Endothelial cell of umbilical vein (primary cell): ENCODE measurements around the gene IL17RB. TPM values are rescaled to one million over a fixed set of nuclear protein-coding genes. Genes with fewer than 3 reads are reported as not detected.

Experiments used
- BruUV-seq: library from RNA; stranded (reverse); fragments of 400-500 nt; replicated peaks from 2 replicates; lab custom pipeline; 2021; lab: Mats Ljungman, UMichigan
- CTCF ChIA-PET: fragments of 300-600, 350-600 bp; sonication (Branson Sonifier 250); formaldehyde crosslinking; loops from one replicate; lab custom pipeline; 2021; ENCODE audit warnings: antibody characterized with exemption, inconsistent platforms; lab: Charles Lee
- POLR2A ChIA-PET: fragments of 300-600, 350-600 bp; sonication (Branson Sonifier 250); formaldehyde crosslinking; loops from one replicate; lab custom pipeline; 2021; ENCODE audit warnings: antibody characterized with exemption, inconsistent platforms; lab: Charles Lee
- DNase-seq: peaks from one replicate; pipeline ENCODE4 v3.0.0-alpha.2; 2011; ENCODE audit warnings: low read depth, low spot score
- FAIRE-seq: peaks from 2 replicates; lab custom pipeline; 2011; peaks lifted over from hg19 to GRCh38; lab: Jason Lieb, UNC
- H2AFZ ChIP-seq: 2 replicates; pipeline ENCODE4 v1.6.0; 2012; ENCODE audit warnings: low read depth, low read length, control low read depth, inconsistent platforms
- H3K27ac ChIP-seq: 2 replicates; pipeline ENCODE4 v1.5.1; 2011; ENCODE audit warnings: low read depth, mild to moderate bottlenecking, control low read depth, low read length, moderate library complexity; ENCODE audit not compliant: insufficient read depth
- H3K27me3 ChIP-seq, 2 experiments: 2 replicates each; pipeline versions ENCODE4 v1.6.0 to v1.6.1; 2011; ENCODE audit warnings: low read length in 2 of 2, mixed read lengths in 1 of 2; ENCODE audit not compliant: control insufficient read depth in 2 of 2, insufficient read depth in 2 of 2
- H3K36me3 ChIP-seq, 2 experiments: 2 replicates in 1 of 2; 3 replicates in 1 of 2; pipeline ENCODE4 v1.5.1; 2011; ENCODE audit warnings: low read length in 2 of 2, mild to moderate bottlenecking in 1 of 2, moderate library complexity in 1 of 2; ENCODE audit not compliant: control insufficient read depth in 2 of 2, insufficient read depth in 2 of 2; ENCODE audit errors: extremely low read depth in 1 of 2
- H3K4me1 ChIP-seq: 3 replicates; pipeline ENCODE4 v1.5.1; 2011; ENCODE audit warnings: mild to moderate bottlenecking, low read length; ENCODE audit not compliant: control insufficient read depth, insufficient read depth; ENCODE audit errors: extremely low read depth
- H3K4me2 ChIP-seq: 2 replicates; pipeline ENCODE4 v1.6.1; 2011; ENCODE audit warnings: low read length, control low read depth, mixed read lengths; ENCODE audit not compliant: insufficient read depth
- H3K4me3 ChIP-seq, 3 experiments: fragments of 200-600 bp in 1 of 3; sonication (generic), shearing (Covaris generic) in 1 of 3; replicated peaks in 1 of 3; 2 replicates each; pipeline ENCODE4 v1.5.1; 2011 to 2016; ENCODE audit warnings: control low read depth in 3 of 3, low read length in 3 of 3, mild to moderate bottlenecking in 2 of 3, inconsistent platforms in 1 of 3, low read depth in 1 of 3, moderate library complexity in 1 of 3; ENCODE audit not compliant: insufficient read depth in 1 of 3
- H3K79me2 ChIP-seq: 2 replicates; pipeline ENCODE4 v1.6.0; 2012; ENCODE audit warnings: low read length, inconsistent platforms; ENCODE audit not compliant: control insufficient read depth, insufficient read depth
- H3K9ac ChIP-seq: replicated peaks from 2 replicates; pipeline ENCODE3; 2011; ENCODE audit warnings: low read length, control low read depth; ENCODE audit not compliant: insufficient read depth; ENCODE audit errors: extremely low read depth
- H3K9me1 ChIP-seq: replicated peaks from 3 replicates; pipeline ENCODE4 v1.6.0; 2011; ENCODE audit warnings: mild to moderate bottlenecking, low read length; ENCODE audit not compliant: control insufficient read depth, insufficient read depth; ENCODE audit errors: extremely low read depth
- H3K9me3 ChIP-seq: replicated peaks from 2 replicates; pipeline ENCODE4 v1.5.1; 2012; ENCODE audit warnings: low read length, inconsistent platforms; ENCODE audit not compliant: control insufficient read depth, insufficient read depth
- H4K20me1 ChIP-seq: replicated peaks from 2 replicates; pipeline ENCODE3; 2011; ENCODE audit warnings: mild to moderate bottlenecking, low read length; ENCODE audit not compliant: control insufficient read depth, insufficient read depth; ENCODE audit errors: extremely low read depth
- EZH2 ChIP-seq: IDR thresholded peaks from 2 replicates; pipeline ENCODE4 v1.6.1; 2012; ENCODE audit warnings: borderline replicate concordance, low read depth, mild to moderate bottlenecking, moderate library complexity, low read length, inconsistent platforms; ENCODE audit not compliant: severe bottlenecking
- FOS ChIP-seq: IDR thresholded peaks from 2 replicates; pipeline ENCODE4 v1.6.1; 2011; ENCODE audit warnings: mild to moderate bottlenecking, low read length, moderate library complexity, borderline replicate concordance; ENCODE audit not compliant: insufficient read depth
- GATA2 ChIP-seq: IDR thresholded peaks from 2 replicates; pipeline ENCODE4 v1.7.0; 2011; ENCODE audit warnings: low read depth, mild to moderate bottlenecking, moderate library complexity, mixed read lengths, low read length; ENCODE audit not compliant: insufficient read length, insufficient read depth
- JUN ChIP-seq: IDR thresholded peaks from 2 replicates; pipeline ENCODE4 v1.6.1; 2011; ENCODE audit warnings: borderline replicate concordance, low read depth; ENCODE audit not compliant: insufficient read length, insufficient read depth
- MYC ChIP-seq: IDR thresholded peaks from one replicate; pipeline ENCODE4 v1.6.1; 2011; ENCODE audit warnings: mild to moderate bottlenecking, low read depth, low read length
- POLR2A ChIP-seq: IDR thresholded peaks from 2 replicates; pipeline ENCODE4 v1.6.1; 2012; ENCODE audit warnings: low read depth, mild to moderate bottlenecking, control low read depth, low read length
- POLR2AphosphoS5 ChIP-seq: IDR thresholded peaks from 2 replicates; pipeline ENCODE4 v1.6.1; 2012; ENCODE audit warnings: low read depth, mild to moderate bottlenecking, control low read depth, low read length, moderate library complexity; ENCODE audit not compliant: insufficient read depth
- dilution Hi-C: fragments of 300-500 bp; cut with MboI; formaldehyde crosslinking; loops from one replicate; pipeline ENCODE4 v1.15.0; 2019; ENCODE audit warnings: low sequenced_read_pairs; ENCODE audit not compliant: extremely low pct_ligation_motif_present
- intact Hi-C: fragments of 100-400 bp; cut with micrococcal nuclease; formaldehyde crosslinking; loops from one replicate; pipeline ENCODE4 v1.10.0; 2022
- polyA plus RNA-seq, 4 experiments: library from polyadenylated mRNA; depleted of rRNA in 3 of 4; stranded (reverse) in 3 of 4; unstranded in 1 of 4; fragments of >200 nt; gene quantifications; 2 replicates each; pipeline versions ENCODE4 v1.2.1 to v1.2.3, GENCODE V29; 2011 to 2012; ENCODE audit warnings: missing spikeins in 1 of 4
- total RNA-seq: library from RNA; stranded (reverse); gene quantifications from 2 replicates; pipeline ENCODE4 v1.2.3, GENCODE V29; 2021
- TF ChIP-seq, protein P1 (sequence below): IDR thresholded peaks from 2 replicates; pipeline ENCODE4 v1.6.1; 2011; ENCODE audit not compliant: insufficient read depth, insufficient read length
- TF ChIP-seq, protein P2 (sequence below), 2 donors: IDR thresholded peaks; 1 replicate in 1 of 2; 2 replicates in 1 of 2; pipeline ENCODE4 v1.5.1; 2011; ENCODE audit warnings: low read length in 2 of 2, mild to moderate bottlenecking in 2 of 2, moderate library complexity in 2 of 2, control low read depth in 1 of 2, inconsistent platforms in 1 of 2, low read depth in 1 of 2; ENCODE audit not compliant: insufficient read depth in 1 of 2; ENCODE audit errors: extremely low read depth in 1 of 2

IL17RB gene
- total and polyA plus RNA-seq, 2 donors (not counting 3 experiments of a cell fraction or from before 2014, with no cell fraction given), result 0.04 TPM; not detected in 1

DNA sequence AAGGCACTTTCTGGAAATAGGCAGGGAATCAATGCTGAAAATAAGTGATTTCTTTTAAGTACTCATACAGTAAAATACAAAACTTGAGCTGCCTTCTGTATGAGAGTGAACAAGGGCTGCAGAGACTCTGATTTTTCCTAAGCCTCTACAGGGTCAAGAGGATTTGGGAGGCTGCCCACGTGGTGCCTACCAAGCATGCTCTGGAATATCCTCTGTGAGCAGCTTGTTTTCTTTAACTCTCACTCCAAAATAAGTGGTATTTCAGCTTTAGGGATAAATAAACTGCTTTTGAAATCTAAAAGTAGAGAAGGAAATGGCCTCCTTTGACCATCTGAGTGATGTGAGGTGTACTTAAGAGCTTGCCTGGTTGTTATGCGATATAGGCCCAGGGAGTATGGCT, 53.4 kb downstream of the IL17RB start:
- no peak overlapping the region for H3K9ac ChIP-seq
- no peaks in the 10 kb centered on the region for H3K79me2 ChIP-seq
- no peaks in the 10 kb centered on the region for H3K9me3 ChIP-seq
- POLR2A ChIA-PET, result no interaction called here
- no TSS peak for BruUV-seq
- H3K36me3 ChIP-seq, result no peaks in the 10 kb centered on the region
- no peak overlapping the region for H3K4me3 ChIP-seq
- no peaks in the 10 kb centered on the region for H3K4me1 ChIP-seq
- H3K4me2 ChIP-seq, result no peak overlapping the region
- FAIRE-seq (no peak), DNase-seq (no peak)
- TF ChIP-seq GATA2 (no peak), POLR2AphosphoS5 (no peak), FOS (no peak), MYC (no peak), POLR2A (no peak), JUN (no peak), EZH2 (no peak)
- TF ChIP-seq, protein P1, sequence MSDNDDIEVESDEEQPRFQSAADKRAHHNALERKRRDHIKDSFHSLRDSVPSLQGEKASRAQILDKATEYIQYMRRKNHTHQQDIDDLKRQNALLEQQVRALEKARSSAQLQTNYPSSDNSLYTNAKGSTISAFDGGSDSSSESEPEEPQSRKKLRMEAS, result no peak
- TF ChIP-seq, protein P2, sequence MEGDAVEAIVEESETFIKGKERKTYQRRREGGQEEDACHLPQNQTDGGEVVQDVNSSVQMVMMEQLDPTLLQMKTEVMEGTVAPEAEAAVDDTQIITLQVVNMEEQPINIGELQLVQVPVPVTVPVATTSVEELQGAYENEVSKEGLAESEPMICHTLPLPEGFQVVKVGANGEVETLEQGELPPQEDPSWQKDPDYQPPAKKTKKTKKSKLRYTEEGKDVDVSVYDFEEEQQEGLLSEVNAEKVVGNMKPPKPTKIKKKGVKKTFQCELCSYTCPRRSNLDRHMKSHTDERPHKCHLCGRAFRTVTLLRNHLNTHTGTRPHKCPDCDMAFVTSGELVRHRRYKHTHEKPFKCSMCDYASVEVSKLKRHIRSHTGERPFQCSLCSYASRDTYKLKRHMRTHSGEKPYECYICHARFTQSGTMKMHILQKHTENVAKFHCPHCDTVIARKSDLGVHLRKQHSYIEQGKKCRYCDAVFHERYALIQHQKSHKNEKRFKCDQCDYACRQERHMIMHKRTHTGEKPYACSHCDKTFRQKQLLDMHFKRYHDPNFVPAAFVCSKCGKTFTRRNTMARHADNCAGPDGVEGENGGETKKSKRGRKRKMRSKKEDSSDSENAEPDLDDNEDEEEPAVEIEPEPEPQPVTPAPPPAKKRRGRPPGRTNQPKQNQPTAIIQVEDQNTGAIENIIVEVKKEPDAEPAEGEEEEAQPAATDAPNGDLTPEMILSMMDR (IDR thresholded peaks at IDR 0.05; ENCODE audit: extremely low read depth in 1 of 2, insufficient read depth in 1 of 2, low read depth in 1 of 2, low read length in 2 of 2), result no peak
- peaks cover 9 to 32% of the 10 kb centered on the region in 2 experiments for H3K27me3 ChIP-seq
- dilution Hi-C loops, result no loop called here
- no peaks in the 10 kb centered on the region for H3K9me1 ChIP-seq
- intact Hi-C loops, result no loop called here
- CTCF ChIA-PET, result interaction anchor here (1.0 to 1.8 kb wide), 2 partner anchors 10 to 39 kb away, joined by 5 to 7 read pairs; no protein-coding TSS in a partner anchor
- no peak overlapping the region for H3K27ac ChIP-seq
- H4K20me1 ChIP-seq, result no peaks in the 10 kb centered on the region
- no peak overlapping the region for H2AFZ ChIP-seq
